ENCODE data around the gene SPTBN4.
A peak's percentile ranks its signal among the peaks of the same experiment; 100 is the strongest.
"Not testable (repeated sequence)": the region's sequence is repeated elsewhere in the genome, so short reads cannot be mapped to it uniquely, and the experiment has no call there.

The SPTBN4 gene

DNA sequence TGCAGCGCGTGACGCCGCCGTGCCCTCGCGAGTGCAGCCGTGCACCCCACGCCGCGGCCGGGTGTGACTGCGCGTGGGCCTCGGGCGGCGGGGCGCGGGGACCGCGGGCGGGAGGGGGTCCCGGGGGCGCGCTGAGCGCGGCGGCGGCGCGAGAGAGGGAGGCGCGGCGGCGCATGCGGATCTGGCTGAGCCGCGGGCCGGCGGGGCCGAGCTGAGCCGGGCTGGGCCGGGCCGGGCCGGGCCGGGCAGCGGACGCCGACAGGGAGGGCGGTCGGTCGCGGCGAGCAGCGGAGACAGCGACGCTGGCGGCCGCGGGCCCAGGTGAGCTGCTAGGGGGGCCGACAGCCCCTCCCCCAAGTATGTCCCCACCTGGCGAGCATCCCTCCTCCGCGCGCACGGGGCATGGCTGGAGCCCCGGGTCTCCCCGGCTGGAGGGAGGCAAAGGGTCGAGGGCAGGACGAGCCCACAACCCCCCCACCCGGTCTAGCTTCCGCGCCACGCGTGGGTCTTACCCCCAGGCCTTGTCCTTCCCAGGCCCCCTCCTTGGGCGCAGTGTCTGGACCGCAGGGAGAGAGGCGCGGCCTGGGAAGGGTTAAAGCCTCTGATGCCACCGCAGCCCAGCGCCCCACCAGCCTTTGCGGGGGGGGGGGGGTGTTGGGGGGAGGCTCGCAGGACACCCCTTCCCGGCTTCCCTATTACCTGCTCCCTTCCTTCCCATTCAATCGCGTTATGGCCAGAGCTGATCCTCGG lies at the start of gene SPTBN4:
Gene SPTBN4, plus strand, starts transcription at position 17 of the 750 bp plus-strand sequence. CDS start 5,621 bp downstream, outside the sequence.
- DNase-seq = peak in 12 of 58 donors; percentile 14 to 71 (median 32)

DNA sequence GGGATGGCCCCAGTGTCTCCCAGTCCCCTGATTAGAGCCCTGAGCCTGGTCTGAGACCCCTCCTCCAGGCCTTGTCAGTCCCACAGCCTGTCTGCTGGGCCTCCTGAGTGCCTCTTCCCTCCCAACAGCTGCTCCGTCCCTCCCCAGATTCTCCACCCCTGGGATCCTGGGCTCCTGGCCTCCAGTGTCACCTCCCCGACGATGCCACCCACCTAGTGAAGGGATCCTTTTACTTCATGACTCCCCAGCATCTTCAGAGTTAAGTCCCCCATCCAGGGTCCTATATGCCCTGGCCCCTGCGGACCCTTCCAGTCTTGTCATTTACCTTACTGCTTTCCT lies 49.2 kb upstream of the SPTBN4 start:
- DNase-seq = no peak

DNA sequence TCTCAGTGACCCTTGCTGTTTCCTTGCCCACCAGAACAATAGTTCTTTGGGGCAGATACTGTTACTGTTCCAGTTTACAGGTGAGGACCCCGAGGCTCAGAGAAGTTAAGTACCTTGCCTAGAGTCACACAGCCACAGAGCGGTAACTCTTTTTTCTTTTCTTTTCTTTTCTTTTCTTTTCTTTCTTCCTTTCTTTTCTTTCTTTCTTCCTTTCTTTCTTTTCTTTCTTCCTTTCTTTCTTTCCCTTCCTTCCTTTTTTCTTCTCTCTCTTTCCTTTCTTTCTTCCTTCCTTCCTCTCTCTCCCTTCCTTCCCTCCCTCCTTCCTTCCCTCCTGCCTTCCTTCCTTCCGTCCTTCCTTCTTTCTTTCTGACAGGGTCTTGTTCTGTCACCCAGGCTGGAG lies 48.8 kb upstream of the SPTBN4 start:
- no peak for DNase-seq

DNA sequence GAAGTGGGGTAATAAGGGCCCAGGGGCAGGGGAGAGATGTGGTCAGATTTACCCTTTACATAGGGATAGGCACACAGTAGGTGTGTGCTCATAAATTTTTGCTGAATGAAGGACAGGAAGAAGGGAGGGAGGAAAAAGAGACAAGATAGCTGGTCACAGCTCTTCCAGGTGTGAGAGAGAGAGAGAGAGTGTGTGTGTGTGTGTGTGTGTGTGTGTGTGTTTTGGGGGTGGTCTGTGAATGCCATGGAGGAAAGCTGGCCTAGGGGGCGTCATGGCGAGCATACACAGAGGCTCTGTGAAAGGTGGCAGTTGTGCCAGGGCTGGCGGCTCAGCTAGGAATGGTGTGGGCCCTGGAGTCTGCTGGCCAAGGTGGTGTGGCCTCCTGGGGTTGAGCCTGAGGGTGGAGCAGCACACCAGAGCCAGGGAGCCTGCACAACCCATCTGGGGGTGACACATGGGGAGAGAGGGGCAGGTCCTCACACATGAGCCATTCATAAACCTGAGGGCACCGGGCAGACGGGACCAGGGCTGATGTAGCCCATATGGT lies 47.7 kb upstream of the SPTBN4 start:
- DNase-seq = no peak

DNA sequence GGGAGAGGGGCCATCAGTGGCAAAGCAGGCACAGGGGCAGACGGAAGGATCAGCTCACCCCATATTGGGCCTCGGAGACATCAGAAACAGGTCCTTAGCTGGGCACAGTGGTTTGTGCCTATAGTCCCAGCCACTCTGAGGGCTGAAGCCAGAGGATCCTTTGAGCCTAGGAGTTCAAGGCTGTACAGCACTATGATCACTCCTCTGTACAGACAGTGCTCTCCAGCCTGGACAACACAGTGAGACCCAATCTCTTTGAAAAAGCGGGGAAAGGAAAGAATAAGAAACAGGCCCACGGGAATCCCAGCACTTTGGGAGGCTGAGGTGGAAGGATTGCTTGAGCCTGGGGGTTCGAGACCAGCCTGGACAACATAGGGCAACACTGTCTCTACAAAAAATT lies 47.0 kb upstream of the SPTBN4 start:
- DNase-seq = no peak

DNA sequence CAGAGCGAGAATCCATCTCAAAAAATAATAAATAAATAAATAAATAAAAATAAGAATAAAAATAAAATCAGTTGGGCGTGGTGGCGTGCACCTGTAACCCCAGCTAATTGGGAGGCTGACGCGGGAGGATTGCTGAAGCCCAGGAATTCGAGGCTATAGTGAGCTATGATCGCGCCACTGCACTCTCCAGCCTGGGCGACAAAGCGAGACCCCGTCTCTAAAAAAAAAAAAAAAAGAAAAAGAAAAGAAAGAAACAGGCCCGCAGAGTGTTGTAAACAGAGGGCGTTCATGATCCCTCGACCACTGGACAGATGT lies 46.4 kb upstream of the SPTBN4 start:
- DNase-seq = no peak

DNA sequence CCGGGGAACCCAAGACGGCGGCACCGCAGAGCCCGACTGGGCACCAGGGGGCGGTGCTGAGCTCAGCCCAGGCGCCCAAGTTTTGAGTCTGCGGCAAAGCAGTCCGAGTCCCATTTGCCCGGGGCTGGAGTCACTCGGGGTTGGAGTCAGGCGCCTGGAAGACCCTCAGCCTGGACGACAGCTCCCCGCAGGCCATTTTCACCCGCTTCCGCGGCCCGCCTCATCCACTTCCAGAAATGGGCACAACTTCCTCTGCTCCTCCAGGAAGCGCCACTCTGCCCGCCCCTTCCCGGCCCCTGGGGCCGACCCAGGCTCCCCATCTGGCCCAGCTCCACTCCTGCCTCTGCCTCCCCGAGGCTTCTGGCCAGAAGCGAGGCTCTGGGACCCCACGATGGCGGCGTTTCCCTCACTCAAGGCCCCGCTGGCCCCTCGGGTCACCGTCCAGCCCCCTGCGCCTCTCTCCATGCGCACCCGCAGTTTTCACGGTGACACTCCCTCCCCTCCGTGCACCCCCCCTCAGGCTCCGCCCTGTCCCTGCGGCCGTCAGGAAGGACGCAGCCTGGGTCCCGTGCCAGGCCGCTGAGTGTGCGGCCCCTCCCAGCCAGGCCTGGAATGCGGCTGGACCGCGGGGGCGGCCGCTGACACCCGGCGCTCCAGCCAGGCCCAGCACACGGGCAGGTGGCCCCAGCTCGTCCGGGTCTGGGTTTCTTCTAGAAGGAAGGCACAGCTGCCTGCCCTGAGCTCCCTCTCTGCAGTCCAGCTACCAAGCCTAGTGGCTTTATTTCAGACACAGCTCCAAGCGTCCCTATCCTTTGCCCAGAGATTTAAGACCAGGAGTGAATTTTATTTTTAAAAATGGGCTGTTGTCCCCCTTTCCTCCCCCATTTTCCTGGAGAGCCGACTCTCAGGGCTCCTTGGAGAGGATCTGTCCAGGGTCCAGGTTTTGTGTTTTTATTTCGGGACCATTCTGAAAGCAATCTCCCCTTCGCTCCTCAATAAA lies 45.7 kb upstream of the SPTBN4 start:
- peak; percentile 19 to 97 (median 84) for DNase-seq

DNA sequence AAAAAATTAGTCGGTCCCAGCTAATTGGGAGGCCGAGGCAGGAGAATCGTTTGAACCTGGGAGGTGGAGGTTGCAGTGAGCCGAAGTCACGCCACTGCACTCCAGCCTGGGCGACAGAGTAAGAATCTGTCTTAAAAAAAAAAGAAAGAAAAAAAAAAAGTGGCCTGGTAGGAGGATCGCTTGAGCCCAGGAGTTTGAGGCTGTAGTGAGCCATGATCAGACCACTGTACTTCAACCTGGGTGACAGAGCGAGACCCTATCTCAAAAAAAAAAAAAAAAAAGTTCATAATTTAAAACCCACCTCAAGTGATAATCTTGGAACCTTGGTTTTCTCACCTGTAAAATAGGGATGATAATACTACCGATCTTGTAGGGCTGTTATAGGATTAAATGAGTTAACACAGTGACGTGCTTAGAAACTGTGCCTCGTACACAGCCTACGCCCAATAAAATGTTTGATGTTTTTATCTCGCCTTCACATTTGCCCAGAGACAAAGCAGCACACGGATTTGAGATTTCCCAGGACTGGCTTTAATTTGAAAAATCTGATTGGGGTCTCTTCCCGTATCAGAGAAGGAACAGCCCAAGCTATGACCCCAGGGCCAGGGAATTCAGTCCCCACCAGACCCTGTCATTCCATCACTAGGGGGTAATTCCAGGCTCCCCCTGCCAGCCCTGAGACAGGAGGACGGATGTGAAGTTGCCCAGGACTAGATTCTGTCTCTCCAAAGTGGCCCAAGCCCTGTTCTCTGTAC lies 44.6 kb upstream of the SPTBN4 start:
- no peak for DNase-seq

DNA sequence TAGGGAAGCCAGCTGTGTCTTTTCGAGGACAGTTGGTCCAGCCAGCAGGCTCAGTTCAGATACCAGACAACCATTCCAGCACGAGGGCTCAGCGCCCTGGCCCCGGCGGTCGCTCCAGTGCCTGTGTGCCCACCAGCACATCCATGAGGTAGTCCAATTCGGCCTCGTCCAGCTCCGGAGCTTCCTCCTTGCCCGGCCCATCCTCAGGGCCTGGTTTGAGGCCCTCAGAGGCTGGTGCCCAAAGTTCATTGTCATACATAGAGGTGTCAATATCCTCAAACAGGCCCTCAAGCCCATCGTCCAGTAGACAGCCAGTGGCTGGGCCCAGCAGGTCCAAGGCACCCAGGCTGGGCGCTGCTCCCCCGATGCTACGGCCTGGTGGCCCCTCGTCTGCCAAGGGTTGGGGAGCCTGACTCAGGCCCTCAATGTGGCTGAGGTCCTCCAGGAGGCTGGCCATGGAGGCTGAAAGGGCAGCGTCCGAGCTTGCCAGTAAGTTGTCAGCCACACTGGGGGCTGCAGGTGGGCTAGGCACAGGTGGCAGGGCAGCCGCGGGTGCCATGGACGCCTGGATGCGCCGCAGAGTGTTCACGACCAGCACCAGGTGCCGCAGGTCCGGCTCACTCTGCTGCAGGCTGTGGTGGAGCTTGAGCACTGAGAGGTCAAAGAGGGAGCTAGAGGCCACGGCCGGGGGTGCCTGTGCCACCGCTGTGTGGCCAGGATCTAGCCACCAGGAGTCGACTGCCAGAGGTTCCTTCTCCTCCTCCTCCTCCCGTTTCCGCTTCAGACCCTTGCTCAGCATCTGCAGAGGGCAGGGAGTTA lies 43.8 kb upstream of the SPTBN4 start:
- DNase-seq = no peak

DNA sequence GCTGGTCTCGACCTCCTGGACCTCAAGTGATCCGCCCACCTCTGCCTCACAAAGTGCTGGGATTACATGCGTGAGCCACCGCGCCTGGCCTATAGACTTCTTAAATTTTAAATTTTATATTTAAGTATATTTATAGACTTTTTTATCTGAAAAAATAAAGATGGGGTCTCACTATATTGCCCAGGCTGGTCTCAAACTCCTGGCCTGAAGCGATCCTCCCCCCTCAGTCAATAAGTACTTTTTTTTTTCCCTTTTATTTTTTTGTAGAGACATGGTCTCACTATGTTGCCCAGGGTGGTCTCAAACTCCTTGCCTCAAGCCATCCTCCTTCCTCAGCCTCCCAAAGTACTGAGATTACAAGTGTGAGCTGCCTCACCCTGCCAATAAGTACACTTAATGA lies 42.9 kb upstream of the SPTBN4 start:
- DNase-seq = no peak

DNA sequence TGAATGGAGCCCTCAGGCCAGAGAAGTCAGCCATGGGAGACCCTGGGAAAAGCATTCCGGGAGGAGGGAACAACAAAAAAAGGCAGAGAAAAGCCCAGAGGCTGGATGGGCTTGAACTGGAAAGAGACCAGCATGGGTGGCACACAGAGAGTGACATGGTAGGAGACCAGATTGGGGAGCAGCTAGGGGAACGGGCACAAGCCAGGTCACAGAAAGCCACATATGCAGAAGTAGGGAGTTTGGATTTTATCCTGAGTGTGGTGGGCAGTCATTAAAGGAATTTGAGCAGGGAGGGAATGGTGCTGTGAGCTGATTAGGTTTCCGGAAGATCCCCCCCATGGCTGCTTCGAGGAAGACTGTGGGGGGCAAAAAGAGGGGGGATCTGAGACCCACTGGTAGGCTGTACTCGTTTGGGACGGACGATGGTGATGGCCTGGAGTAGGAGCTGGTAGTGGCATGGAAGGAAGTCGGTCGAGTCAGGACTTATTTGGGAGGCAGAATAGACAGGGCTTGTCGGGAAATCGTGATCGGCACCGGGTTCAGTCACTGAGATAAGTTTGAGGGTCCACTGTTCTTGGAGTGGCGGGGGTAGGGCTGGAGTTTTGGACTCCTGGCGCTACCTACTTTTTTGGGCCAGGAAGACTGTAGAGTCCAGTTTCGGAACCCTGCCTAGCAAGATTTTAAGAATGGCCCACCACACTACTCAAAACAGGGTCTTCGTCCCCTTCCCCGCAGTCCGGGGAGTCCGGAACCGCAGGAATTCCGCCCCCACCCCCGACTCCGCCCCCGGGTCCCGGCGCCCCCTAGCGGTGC lies 42.0 kb upstream of the SPTBN4 start:
- peak in 9 of 58 donors; percentile 27 to 76 (median 48) for DNase-seq

DNA sequence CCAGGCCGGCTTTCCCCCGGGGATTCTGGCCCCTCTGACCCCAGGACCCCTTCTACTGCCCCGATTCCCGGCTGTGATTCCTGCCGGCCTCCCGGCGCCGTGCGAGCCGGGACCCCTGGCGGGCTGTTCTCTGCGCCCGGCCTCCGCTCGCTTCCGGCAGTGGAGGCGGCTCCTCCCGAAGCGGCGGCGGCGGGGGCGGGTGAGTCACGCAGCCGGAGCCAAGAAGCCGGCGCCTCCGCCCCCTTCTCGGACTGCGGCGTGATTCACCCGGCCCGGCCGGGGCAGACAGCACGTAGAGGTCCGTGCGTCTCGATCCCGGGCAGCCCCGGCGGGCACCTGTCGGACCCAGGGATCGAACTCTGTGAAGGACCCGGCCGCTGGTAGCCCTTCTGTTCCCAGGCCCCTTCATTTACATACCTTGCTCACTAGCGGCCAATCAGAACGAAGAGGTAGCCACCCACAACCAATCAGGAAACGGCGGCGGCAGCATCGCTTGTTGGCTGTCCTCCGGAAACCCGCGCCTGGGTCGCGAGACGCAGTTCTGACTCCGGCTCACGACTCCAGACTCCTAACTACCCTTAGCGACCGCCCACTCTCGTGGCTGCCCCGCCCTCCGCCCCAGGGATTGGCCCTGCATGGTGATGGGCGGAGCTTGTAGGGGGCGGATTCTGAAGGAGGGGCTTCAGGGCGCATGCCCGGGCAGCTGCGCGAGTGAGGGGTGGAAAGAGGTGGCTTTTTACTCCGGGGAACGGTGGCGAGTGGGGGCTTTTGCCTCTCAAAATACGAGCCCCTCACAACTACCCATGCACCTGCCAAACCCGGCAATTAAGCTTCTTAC lies 41.1 kb upstream of the SPTBN4 start, which contains the start of gene SERTAD1:
Gene SERTAD1, minus strand, starts transcription at position 543 of the 838 bp plus-strand sequence. CDS start 2,446 bp downstream, outside the sequence.
- DNase-seq = peak; percentile 96 to 100 (median 100)

DNA sequence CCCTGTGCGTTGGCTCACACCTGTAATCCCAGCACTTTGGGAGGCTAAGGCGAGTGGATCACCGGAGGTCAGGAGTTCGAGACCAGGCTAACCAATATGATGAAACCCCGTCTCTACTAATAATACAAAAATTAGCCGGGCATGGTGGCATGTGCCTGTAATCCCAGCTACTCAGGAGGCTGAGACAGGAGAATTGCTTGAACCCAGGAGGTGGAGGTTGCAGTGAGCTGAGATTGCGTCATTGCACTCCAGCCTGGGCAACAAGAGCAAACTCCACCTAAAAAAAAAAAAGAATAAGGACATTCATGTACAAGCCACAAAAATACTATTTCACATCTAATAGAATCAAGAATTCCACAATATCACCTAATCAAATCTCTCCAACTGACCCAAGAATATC lies 38.6 kb upstream of the SPTBN4 start:
- not testable (repeated sequence) for DNase-seq

DNA sequence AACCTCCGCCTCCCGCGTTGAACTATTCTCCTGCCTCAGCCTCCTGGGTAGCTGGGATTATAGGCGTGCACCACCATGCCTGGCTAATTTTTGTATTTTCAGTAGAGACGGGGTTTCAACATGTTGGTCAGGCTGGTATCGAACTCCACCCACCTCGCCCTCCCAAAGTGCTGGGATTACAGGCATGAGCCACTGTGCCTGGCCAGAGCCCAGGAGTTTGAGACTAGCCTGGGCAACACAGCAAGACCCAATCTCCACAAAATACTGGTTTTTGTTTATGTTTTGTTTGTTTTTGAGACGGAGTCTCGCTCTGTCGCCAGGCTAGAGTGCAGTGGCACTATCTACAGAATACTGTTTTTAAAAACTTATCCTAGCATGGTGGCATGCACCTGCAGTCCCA lies 36.6 kb upstream of the SPTBN4 start:
- not testable (repeated sequence) for DNase-seq

DNA sequence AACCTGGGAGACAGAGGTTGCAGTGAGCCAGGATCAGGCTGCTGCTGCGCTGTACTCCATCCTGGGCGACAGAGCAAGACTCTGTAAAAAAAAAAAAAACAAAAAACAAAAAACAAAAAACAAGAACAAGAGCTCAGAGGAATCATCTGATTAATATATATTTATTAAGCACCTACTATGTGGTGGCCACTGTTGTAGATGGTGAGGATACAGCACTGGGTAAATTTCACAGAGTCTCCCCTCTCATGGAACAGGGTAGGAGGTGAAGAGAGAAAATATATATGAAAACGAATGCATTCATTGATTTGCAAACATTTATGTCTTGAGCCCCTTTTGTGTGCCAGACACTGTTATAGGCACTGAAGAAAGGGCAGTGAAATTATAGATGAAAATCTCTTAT lies 35.1 kb upstream of the SPTBN4 start:
- DNase-seq = no peak

DNA sequence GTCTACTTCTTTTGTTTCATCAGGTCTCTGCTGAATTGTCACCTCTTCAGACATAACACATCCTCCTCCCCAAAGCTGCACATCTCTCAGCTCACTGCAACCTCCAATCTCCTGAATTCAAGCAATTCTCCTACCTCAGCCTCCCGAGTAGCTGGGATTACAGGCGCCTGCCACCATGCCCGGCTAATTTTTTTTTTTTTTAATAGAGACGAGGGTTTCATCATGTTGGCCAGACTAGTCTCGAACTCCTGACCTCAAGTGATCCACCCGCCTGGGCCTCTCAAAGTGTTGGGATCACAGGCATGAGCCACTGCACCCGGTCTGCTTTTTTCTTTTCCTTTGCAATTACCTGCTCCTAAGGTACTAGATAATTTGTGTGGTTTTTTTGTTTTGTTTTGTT lies 34.0 kb upstream of the SPTBN4 start:
- not testable (repeated sequence) for DNase-seq

DNA sequence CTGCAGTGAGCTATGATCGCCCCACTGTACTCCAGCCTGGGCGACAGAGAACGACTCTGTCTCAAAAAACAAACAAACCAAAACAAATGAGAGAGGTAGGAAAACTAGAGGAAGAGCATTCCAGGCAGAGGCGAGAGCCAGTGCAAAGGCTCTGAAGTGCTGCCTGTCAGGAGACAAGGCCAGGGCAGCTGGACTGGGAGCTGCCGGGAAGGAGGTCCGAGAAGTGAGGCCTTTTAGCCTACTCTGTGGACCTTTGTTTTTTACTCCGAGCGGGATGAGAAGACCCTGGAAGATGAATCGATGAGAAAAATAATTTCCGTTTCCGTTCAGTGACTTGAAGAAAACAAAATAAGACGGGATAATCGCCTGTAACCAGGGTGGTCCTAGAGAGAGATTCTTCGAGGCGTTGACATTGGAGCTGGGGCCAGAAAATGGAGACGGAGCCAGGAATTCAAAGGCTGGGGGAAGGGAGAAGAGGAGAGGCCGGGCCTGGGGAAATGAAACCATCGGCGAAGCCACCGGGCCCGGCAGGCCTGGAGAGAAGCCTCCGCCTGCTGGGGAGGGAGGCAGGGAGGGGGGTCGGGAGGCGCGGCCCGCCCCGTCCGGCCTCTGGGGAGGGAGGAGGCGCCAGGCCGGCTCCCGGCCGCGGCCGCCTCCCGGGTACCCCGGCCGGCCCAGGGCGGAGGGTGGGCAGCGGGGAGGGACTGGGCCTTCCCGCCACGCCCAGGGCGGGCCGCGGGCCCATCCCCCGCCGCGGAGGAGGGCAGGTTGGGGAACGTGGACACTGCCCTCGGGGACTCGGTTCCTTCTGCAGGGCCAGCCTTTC lies 33.2 kb upstream of the SPTBN4 start:
- peak; percentile 8 to 83 (median 70) for DNase-seq

DNA sequence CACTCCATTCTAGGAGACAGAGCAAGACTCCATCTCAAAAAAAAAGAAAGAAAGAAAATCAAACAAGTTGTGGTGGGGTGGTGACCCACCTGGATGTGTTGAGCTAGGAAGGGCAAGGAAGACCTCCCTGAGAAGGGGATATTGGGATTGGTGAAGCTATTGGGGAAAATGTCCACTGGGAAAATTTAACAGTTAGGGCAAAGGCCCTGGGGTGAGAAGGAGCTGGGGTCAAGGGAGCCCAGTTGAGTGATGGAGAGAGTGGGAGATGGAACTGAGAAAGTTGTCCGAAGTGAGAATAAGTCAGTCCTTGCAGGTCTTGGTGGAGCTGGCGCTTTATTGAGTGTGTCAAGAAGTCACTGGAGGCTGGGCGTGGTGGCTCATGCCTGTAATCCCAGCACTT lies 28.5 kb upstream of the SPTBN4 start:
- no peak for DNase-seq
